IMR-90 (cell line): ENCODE measurements around the gene ZDHHC1. TPM values are rescaled to one million over a fixed set of nuclear protein-coding genes. Genes with fewer than 3 reads are reported as not detected.

ENCODE experiments used
- ATAC-seq: fragments of 200-7000 bp; cut with Tn5 transposase; 2 replicates; pipeline ENCODE4 v1.9.1; 2020; ENCODE audit warnings: low read depth, mild to moderate bottlenecking, moderate library complexity
- BruUV-seq: library from RNA; stranded (reverse); fragments of 400-500 nt; replicated peaks from 2 replicates; lab custom pipeline; 2021; lab: Mats Ljungman, UMichigan
- CTCF ChIA-PET: fragments of 300-600 bp; formaldehyde crosslinking; extraction: SDS; loops from one replicate; lab custom pipeline; 2021; ENCODE audit warnings: antibody characterized with exemption; lab: Yijun Ruan, JAX
- POLR2A ChIA-PET: fragments of 300-600 bp; sonication (Branson Sonifier 250); formaldehyde crosslinking; loops from one replicate; lab custom pipeline; 2022; ENCODE audit warnings: antibody characterized with exemption; ENCODE audit not compliant: unreplicated experiment; lab: Charles Lee
- DNase-seq: peaks from one replicate; pipeline ENCODE4 v3.0.0; 2013
- H2AFZ ChIP-seq: replicated peaks from 2 replicates; pipeline ENCODE3; 2013; ENCODE audit warnings: low read length, mild to moderate bottlenecking; ENCODE audit not compliant: poor library complexity
- H2AK5ac ChIP-seq: 2 replicates; pipeline ENCODE4 v1.6.1; 2013; ENCODE audit warnings: low read depth, low read length, inconsistent platforms
- H2AK9ac ChIP-seq: replicated peaks from 2 replicates; pipeline ENCODE3; 2013; ENCODE audit warnings: mild to moderate bottlenecking, low read depth, low read length, moderate library complexity; ENCODE audit not compliant: poor library complexity
- H2BK120ac ChIP-seq: 2 replicates; pipeline ENCODE4 v1.6.1; 2013; ENCODE audit warnings: low read depth, low read length, inconsistent platforms
- H2BK15ac ChIP-seq: 3 replicates; pipeline ENCODE4 v1.6.1; 2013; ENCODE audit warnings: low read depth, low read length, inconsistent platforms
- H2BK20ac ChIP-seq: 2 replicates; pipeline ENCODE4 v1.6.1; 2013; ENCODE audit warnings: low read depth, mild to moderate bottlenecking, inconsistent platforms, low read length, moderate library complexity
- H2BK5ac ChIP-seq: 2 replicates; pipeline ENCODE4 v1.6.1; 2013; ENCODE audit warnings: mild to moderate bottlenecking, low read depth, low read length, inconsistent platforms; ENCODE audit not compliant: poor library complexity, severe bottlenecking
- H3K14ac ChIP-seq: replicated peaks from 2 replicates; pipeline ENCODE4 v1.6.1; 2013; ENCODE audit warnings: low read depth, low read length, inconsistent platforms
- H3K18ac ChIP-seq: 2 replicates; pipeline ENCODE4 v1.6.1; 2013; ENCODE audit warnings: low read depth, low read length, control low read depth
- H3K23ac ChIP-seq: 2 replicates; pipeline ENCODE4 v1.6.1; 2013; ENCODE audit warnings: low read depth, low read length, inconsistent platforms
- H3K27ac ChIP-seq: 2 replicates; pipeline ENCODE4 v1.5.1; 2013; ENCODE audit warnings: mild to moderate bottlenecking, control low read depth, low read length; ENCODE audit not compliant: insufficient read depth
- H3K27me3 ChIP-seq: 2 replicates; pipeline ENCODE4 v1.6.1; 2013; ENCODE audit warnings: low read length; ENCODE audit not compliant: control insufficient read depth, insufficient read depth
- H3K36me3 ChIP-seq: 2 replicates; pipeline ENCODE4 v1.6.1; 2013; ENCODE audit warnings: low read length, mixed read lengths; ENCODE audit not compliant: control insufficient read depth, insufficient read depth
- H3K4ac ChIP-seq: 2 replicates; pipeline ENCODE4 v1.6.1; 2013; ENCODE audit warnings: low read depth, low read length, inconsistent platforms
- H3K4me1 ChIP-seq: 2 replicates; pipeline ENCODE4 v1.6.1; 2013; ENCODE audit warnings: low read length, mixed read lengths; ENCODE audit not compliant: control insufficient read depth, insufficient read depth
- H3K4me2 ChIP-seq: 2 replicates; pipeline ENCODE4 v1.6.1; 2013; ENCODE audit warnings: low read depth, mild to moderate bottlenecking, control low read depth, low read length, moderate library complexity
- H3K4me3 ChIP-seq: 2 replicates; pipeline ENCODE4 v1.5.1; 2013; ENCODE audit warnings: low read depth, mild to moderate bottlenecking, control low read depth, low read length, moderate library complexity; ENCODE audit not compliant: insufficient read depth
- H3K56ac ChIP-seq: 2 replicates; pipeline ENCODE4 v1.6.1; 2013; ENCODE audit warnings: low read length, inconsistent platforms; ENCODE audit not compliant: insufficient read depth; ENCODE audit errors: extremely low read depth
- H3K79me1 ChIP-seq, 2 experiments: 2 replicates each; pipeline ENCODE4 v1.6.1; 2013; ENCODE audit warnings: low read length in 2 of 2, inconsistent platforms in 1 of 2, low read depth in 1 of 2
- H3K9ac ChIP-seq: 2 replicates; pipeline ENCODE4 v1.6.1; 2013; ENCODE audit warnings: low read depth, low read length, control low read depth
- H3K9me1 ChIP-seq: 2 replicates; pipeline ENCODE4 v1.6.1; 2013; ENCODE audit warnings: low read length, inconsistent platforms; ENCODE audit not compliant: insufficient read depth
- H3K9me3 ChIP-seq: 2 replicates; pipeline ENCODE4 v1.6.1; 2013; ENCODE audit warnings: low read length; ENCODE audit not compliant: control insufficient read depth, insufficient read depth
- H4K20me1 ChIP-seq: 2 replicates; pipeline ENCODE4 v1.6.1; 2013; ENCODE audit warnings: low read length, inconsistent platforms; ENCODE audit not compliant: insufficient read depth
- H4K5ac ChIP-seq: 2 replicates; pipeline ENCODE4 v1.6.1; 2013; ENCODE audit warnings: mild to moderate bottlenecking, low read depth, low read length, control low read depth
- H4K8ac ChIP-seq, 2 experiments: 2 replicates each; pipeline ENCODE4 v1.6.1; 2013; ENCODE audit warnings: low read depth in 2 of 2, low read length in 2 of 2, control low read depth in 1 of 2, inconsistent platforms in 1 of 2
- H4K91ac ChIP-seq: 2 replicates; pipeline ENCODE4 v1.6.1; 2013; ENCODE audit warnings: low read depth, low read length, inconsistent platforms; ENCODE audit not compliant: insufficient read depth
- BHLHE40 ChIP-seq: fragments of 150-350 bp; IDR thresholded peaks from 2 replicates; pipeline ENCODE4 v1.6.1; 2016; ENCODE audit warnings: mild to moderate bottlenecking, low read depth, low read length
- CEBPB ChIP-seq: IDR thresholded peaks from 2 replicates; pipeline ENCODE4 v1.6.1; 2012; ENCODE audit warnings: low read depth, low read length, improper control_type of control experiment
- CHD1 ChIP-seq: IDR thresholded peaks from 2 replicates; pipeline ENCODE4 v1.6.1; 2012; ENCODE audit warnings: low read depth, low read length, improper control_type of control experiment
- ELK1 ChIP-seq: fragments of 150-350 bp; IDR thresholded peaks from 2 replicates; pipeline ENCODE4 v1.6.1; 2016; ENCODE audit warnings: low read depth, mild to moderate bottlenecking, low read length, moderate library complexity, borderline replicate concordance
- FOS ChIP-seq: fragments of 150-350 bp; IDR thresholded peaks from 2 replicates; pipeline ENCODE4 v1.6.1; 2016; ENCODE audit warnings: low read depth, low read length
- MAFK ChIP-seq: IDR thresholded peaks from 2 replicates; pipeline ENCODE4 v1.6.1; 2012; ENCODE audit warnings: low read depth, low read length, improper control_type of control experiment
- MAZ ChIP-seq: IDR thresholded peaks from 2 replicates; pipeline ENCODE4 v1.6.1; 2012; ENCODE audit warnings: low read depth, mild to moderate bottlenecking, low read length, improper control_type of control experiment, moderate library complexity, borderline replicate concordance
- MXI1 ChIP-seq: IDR thresholded peaks from 2 replicates; pipeline ENCODE4 v1.6.1; 2012; ENCODE audit warnings: low read depth, mild to moderate bottlenecking, low read length, moderate library complexity, borderline replicate concordance
- NFE2L2 ChIP-seq: fragments of 150-350 bp; IDR thresholded peaks from 2 replicates; pipeline ENCODE4 v1.6.1; 2016; ENCODE audit warnings: low read depth, mild to moderate bottlenecking, low read length
- POLR2A ChIP-seq: IDR thresholded peaks from 2 replicates; pipeline ENCODE4 v1.6.1; 2012; ENCODE audit warnings: mild to moderate bottlenecking, low read depth, low read length
- RAD21 ChIP-seq: IDR thresholded peaks from 2 replicates; pipeline ENCODE4 v1.6.1; 2012; ENCODE audit warnings: low read length, improper control_type of control experiment
- RCOR1 ChIP-seq: IDR thresholded peaks from 2 replicates; pipeline ENCODE4 v1.6.1; 2012; ENCODE audit warnings: mild to moderate bottlenecking, low read length, improper control_type of control experiment; ENCODE audit not compliant: insufficient replicate concordance
- RFX5 ChIP-seq: IDR thresholded peaks from 2 replicates; pipeline ENCODE4 v1.8.0; 2012; ENCODE audit warnings: low read depth, mild to moderate bottlenecking, low read length, moderate library complexity
- SMC3 ChIP-seq: fragments of 150-350 bp; IDR thresholded peaks from 2 replicates; pipeline ENCODE4 v1.6.1; 2016; ENCODE audit warnings: low read depth, mild to moderate bottlenecking, antibody characterized with exemption, low read length, moderate library complexity
- WGBS, 2 experiments: methylation state at CpG; one replicate each; pipeline versions ENCODE4 v1.1.5 to v1.1.7; 2013; ENCODE audit warnings: missing lambda C conversion rate in 2 of 2; ENCODE audit not compliant: insufficient read length in 1 of 2; ENCODE audit errors: extremely low coverage in 2 of 2; 5-methylcytosine and 5-hydroxymethylcytosine counted together
- dilution Hi-C: fragments of 300-500 bp; cut with HindIII; formaldehyde crosslinking; loops from one replicate; pipeline ENCODE4 v1.14.3; 2018; ENCODE audit warnings: low sequenced_read_pairs; ENCODE audit not compliant: unreplicated experiment
- in situ Hi-C: fragments of 300-500 bp; cut with MboI; formaldehyde crosslinking; loops from 3 replicates; pipeline ENCODE4 v1.14.3; 2019; ENCODE audit warnings: low sequenced_read_pairs, inconsistent platforms, mixed read lengths
- intact Hi-C: fragments of 100-400 bp; cut with micrococcal nuclease; formaldehyde crosslinking; loops from 2 replicates; pipeline ENCODE4 v1.10.0; 2022
- polyA plus RNA-seq, 3 experiments: library from polyadenylated mRNA; depleted of rRNA; stranded (reverse); fragments of >200 nt; gene quantifications; 2 replicates each; pipeline ENCODE4 v1.2.3, GENCODE V29; 2012; ENCODE audit warnings: low replicate concordance in 1 of 3
- total RNA-seq: library from RNA; depleted of rRNA; stranded (reverse); fragments of >200 nt; gene quantifications from 2 replicates; pipeline ENCODE4 v1.2.3, GENCODE V29; 2012
- TF ChIP-seq, protein P1 (sequence below): conservative IDR thresholded peaks from 2 replicates; pipeline ENCODE4 v1.5.1; 2012; ENCODE audit warnings: mild to moderate bottlenecking, low read depth, low read length, improper control_type of control experiment
- TF ChIP-seq, protein P2 (sequence below): fragments of 150-350 bp; IDR thresholded peaks from 2 replicates; pipeline ENCODE4 v1.6.1; 2017; ENCODE audit warnings: mild to moderate bottlenecking, antibody characterized with exemption, low read length, low read depth

The ZDHHC1 gene
- total and polyA plus RNA-seq, 2 of the 4 experiments (the other 2 are of a cell fraction), result 2.0 to 5.9 TPM

- Histone ChIP-seq H3K9ac (no peak overlapping the region), H3K36me3 (no peaks in the 10 kb centered on the region), H4K91ac (no peak overlapping the region), H3K27ac (no peak overlapping the region), H2BK120ac (no peak overlapping the region), H3K18ac (no peak overlapping the region), H3K9me1 (peaks cover under 1% of the 10 kb centered on the region; the same call in 1 of the 2 replicates), H3K56ac (no peak overlapping the region), H3K14ac (no peak overlapping the region), H3K4me3 (no peak overlapping the region), H3K23ac (no peak overlapping the region), H2AFZ (no peak overlapping the region), H3K4ac (no peak overlapping the region), H3K27me3 (peaks cover 25% of the 10 kb centered on the region), H2BK15ac (no peak overlapping the region), H2AK9ac (peak overlapping the region; percentile 20), H3K9me3 (no peaks in the 10 kb centered on the region), H2BK5ac (no peak overlapping the region), H2BK20ac (no peak overlapping the region), H2AK5ac (no peak overlapping the region), H4K8ac (no peak overlapping the region), H3K4me1 (no peaks in the 10 kb centered on the region), H4K20me1 (no peaks in the 10 kb centered on the region), H3K79me1 (no peaks in the 10 kb centered on the region), H3K4me2 (no peak overlapping the region), H4K5ac (no peak overlapping the region)
- ChIA-PET POLR2A (no interaction called here), CTCF (no interaction called here)
- in situ Hi-C loops, result no loop called here
- 86% methylated on average over 6 of the region's 8 CpGs; no CpG with 5 or more reads in 1 of the 2 experiments for WGBS, 2 experiments
- ATAC-seq (no peak), DNase-seq (no peak)
- intact Hi-C loops, result no loop called here
- dilution Hi-C loops, result no loop called here
- BruUV-seq, result no TSS peak
- no peak for TF ChIP-seq MAFK
- no peak for TF ChIP-seq RCOR1
- no peak for TF ChIP-seq NFE2L2
- TF ChIP-seq BHLHE40, result no peak
- TF ChIP-seq MXI1, result no peak
- TF ChIP-seq CEBPB, result no peak
- TF ChIP-seq MAZ, result no peak
- TF ChIP-seq, protein P1, sequence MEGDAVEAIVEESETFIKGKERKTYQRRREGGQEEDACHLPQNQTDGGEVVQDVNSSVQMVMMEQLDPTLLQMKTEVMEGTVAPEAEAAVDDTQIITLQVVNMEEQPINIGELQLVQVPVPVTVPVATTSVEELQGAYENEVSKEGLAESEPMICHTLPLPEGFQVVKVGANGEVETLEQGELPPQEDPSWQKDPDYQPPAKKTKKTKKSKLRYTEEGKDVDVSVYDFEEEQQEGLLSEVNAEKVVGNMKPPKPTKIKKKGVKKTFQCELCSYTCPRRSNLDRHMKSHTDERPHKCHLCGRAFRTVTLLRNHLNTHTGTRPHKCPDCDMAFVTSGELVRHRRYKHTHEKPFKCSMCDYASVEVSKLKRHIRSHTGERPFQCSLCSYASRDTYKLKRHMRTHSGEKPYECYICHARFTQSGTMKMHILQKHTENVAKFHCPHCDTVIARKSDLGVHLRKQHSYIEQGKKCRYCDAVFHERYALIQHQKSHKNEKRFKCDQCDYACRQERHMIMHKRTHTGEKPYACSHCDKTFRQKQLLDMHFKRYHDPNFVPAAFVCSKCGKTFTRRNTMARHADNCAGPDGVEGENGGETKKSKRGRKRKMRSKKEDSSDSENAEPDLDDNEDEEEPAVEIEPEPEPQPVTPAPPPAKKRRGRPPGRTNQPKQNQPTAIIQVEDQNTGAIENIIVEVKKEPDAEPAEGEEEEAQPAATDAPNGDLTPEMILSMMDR, result no peak
- no peak for TF ChIP-seq SMC3
- no peak for TF ChIP-seq RFX5
- TF ChIP-seq RAD21, result no peak
- TF ChIP-seq ELK1, result no peak
- TF ChIP-seq, protein P2, sequence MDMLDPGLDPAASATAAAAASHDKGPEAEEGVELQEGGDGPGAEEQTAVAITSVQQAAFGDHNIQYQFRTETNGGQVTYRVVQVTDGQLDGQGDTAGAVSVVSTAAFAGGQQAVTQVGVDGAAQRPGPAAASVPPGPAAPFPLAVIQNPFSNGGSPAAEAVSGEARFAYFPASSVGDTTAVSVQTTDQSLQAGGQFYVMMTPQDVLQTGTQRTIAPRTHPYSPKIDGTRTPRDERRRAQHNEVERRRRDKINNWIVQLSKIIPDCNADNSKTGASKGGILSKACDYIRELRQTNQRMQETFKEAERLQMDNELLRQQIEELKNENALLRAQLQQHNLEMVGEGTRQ, result no peak
- no peak for TF ChIP-seq POLR2A
- TF ChIP-seq FOS, result no peak
- no peak for TF ChIP-seq CHD1
These were observed 28.7 kb downstream of the ZDHHC1 start for GRCh38 chr16:67387479-67388079.
